GM21529 (cell line): ENCODE results near the gene RBP4.

ENCODE experiments used
- ATAC-seq: cut with Tn5 transposase; IDR thresholded peaks from one replicate; pipeline ENCODE4 v1.9.1; 2021; ENCODE audit not compliant: unreplicated experiment

The RBP4 gene

DNA sequence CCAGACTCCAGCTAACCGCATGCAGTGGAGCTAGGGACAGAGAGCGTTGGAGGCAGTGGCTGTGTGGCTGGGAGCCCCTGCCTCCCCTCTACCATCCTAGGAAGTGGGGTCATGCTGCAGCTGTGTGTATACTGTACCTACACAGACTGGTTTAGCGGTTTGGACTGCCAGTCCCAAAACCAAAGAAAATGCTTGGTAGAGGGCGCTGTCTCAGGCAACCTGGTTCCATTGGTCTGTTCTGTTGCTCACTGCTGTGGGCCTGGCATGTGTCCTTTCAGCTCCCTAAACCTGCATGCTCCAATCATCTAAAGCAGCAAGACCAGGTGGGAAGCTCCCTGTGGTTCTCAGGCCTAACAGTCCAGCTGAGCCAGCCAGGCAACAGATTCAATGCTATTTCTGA is 4.5 kb downstream of the RBP4 start:
- no peak for ATAC-seq

DNA sequence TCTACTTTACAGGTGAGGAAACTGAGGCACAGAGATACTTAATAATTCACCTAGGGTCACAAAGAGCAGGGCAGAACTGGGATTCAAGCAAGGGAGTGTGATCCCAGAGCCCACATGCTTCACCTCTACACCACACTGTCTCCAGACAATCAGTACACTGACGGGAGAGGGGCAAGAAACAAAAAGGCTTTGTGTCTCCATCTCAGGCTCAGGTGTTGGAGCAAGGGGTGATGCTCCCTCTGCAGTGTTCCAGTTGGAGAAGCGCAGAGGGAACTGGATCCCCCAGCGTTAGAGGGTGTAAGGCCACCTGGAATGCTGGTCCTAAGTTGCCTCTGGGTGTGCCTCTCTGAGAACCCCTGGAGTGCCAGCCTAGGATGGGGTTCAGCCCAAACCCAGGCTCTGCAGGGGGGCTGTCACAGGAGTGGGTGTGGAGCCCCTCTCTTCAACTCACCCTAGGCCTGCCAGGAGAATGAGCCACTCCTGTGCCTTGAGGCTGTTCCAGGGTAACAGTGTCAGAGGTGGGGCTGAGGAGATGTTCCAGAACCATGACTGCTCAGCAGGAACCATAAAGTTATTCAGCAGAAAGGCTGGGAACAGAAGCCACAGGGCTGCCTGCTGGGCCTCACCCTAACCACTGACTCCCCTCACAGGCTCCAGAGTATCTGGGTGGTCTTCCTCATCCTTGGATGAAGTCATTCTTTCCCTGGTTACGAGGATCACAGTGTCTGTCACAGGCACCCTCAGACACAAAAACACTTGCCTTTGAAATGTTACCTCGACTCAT is 5.5 kb downstream of the RBP4 start:
- no peak for ATAC-seq

DNA sequence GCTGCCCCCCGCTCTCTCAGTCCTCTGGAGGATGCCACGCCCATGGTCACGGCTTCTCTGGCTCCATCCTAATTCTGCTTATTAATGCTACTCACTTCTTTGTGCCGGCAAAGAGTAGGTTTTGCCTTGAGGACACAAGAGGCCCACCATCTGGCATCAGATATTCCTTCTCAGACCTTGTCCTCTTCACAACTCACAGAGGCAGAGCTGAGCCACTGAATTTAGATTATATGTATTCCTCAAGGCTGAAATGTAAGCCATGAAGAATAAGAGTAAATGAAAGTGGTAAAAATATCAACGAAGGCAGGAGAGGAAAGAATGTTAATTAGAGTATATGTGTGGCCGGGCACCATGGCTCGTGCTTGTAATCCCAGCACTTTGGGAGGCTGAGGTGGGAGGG is 6.5 kb downstream of the RBP4 start:
- no peak for ATAC-seq

DNA sequence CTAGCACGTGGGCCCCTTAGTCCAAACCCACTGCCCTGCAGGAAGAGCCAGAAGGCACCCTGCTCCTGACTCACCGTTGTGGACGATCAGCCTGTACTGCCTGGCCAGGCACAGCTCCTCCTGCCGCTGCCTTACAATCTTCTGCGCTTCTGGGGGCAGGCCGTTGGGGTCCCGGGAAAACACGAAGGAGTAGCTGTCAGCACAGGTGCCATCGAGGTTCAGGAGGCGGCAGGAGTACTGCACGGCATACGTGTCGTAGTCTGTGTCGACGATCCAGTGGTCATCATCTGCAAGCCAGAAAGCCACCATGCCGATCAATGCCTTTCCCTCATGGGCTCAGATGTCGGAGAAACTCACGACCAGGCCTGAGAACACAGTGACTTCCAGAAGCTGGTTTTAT is 7.3 kb downstream of the RBP4 start:
- ATAC-seq, result no peak

DNA sequence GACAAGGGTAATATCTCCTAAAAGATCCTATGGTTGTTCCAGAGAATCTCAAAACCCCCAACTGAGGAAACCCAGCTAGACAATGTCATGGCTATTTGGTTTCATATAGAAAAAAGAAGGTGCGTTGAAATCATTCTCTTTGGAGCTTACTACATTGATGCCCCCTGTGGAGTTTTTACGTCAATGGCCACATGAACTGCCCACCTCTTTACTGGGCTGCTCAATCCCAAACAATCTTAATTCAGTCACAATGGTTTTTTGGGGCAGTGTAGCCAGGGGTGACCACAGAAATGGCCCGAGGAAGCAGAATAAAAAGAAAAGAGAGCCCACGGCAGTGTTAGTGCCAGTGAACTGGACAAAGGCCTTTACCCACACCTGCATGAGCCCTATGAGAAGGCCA is 7.8 kb downstream of the RBP4 start:
- no peak for ATAC-seq

DNA sequence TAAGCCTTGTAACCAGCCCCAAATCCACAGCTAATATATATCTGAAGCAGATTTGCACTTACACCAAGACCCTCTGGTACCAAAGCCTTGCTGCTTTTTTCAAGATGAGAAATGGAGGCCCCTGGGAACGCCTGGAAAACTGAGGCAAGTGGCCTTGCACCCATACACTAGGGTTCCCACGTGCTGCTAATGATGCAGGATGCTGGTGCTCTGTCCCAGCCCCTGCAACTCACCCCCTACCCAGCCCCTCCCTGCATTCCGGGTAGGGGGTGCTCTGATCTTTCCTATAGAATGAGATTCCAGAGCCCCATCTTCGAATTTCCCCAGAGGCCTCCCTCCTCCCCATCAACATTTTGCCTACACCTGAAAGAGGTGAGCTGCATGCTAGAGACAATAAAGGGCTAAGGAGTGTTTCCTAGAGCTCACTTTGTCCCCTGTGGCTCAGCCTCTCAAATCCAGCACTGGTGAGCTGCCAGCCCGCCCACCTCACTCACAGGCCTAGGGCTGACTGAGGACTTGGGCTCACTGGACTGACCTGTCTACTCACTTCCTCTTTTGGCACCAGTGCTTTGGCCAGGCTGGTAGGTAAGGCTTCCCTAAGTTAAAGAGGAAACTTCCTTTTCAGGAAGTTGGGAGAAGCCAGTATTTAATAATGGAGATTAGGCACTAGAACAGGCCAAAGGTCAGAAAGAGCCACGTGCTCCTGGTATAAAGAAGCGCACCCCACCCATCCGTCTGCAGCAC is 9.8 kb downstream of the RBP4 start:
- no peak for ATAC-seq

DNA sequence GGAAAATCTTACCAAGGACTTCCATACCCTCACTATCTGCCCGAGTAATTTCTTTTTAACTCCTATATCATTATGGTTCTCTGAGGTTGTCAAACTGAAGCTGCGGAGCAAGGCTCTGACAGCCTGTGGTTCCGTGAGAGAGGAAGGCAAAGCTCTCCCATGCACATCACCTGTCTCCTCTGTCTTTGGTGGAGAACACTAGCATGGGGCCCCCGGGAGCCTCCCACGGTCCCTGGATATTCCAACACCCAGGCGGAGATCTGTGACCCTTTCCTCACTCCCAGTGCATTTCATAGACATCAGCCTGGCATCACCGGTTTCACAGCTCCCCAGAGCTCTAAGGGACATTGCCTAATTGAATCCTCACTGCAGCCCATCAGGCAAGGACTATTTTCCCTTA is 10.4 kb downstream of the RBP4 start:
- ATAC-seq, result no peak

DNA sequence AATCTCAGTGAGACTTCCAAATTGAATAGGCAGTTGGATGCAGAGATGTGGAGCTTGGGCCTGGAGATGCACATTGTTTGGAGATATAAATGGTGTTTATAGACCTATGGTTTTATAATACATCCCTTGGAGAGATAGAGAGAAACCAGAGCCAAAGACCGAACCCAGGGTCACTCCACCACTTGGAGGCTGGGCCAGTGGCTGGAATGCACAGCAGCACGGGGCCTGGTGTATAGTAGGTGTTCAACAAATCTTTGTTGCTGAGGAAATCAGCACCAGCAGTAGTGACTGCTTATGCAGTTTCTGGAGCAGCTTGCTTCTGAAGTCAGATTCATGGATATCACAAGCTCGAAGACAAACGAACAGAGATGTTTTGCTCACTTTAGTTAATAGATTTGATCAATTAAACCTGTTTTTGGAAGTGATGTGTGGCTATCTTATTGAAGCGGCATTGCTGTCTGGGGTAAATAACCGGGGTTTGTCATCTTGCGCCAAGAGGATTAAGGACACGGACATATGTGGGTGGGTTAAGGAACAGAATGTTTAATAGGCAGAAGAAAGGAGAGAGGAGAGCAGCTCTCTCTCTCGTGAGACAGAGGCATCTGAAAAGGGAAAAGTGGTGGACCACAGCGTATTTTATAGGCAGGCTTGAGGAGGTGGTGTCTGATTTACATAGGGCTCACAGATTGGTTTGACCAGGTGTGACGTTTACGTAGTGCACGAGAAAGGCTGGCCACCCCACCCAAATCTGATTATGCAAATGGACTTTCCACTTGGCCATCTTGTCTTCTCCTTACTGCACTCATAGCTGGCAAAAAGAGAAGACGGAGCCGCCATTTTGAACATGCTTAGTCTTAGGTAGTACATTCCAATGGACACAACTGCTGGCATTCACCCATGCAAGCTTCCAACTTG is 11.1 kb downstream of the RBP4 start:
- ATAC-seq, result no peak

DNA sequence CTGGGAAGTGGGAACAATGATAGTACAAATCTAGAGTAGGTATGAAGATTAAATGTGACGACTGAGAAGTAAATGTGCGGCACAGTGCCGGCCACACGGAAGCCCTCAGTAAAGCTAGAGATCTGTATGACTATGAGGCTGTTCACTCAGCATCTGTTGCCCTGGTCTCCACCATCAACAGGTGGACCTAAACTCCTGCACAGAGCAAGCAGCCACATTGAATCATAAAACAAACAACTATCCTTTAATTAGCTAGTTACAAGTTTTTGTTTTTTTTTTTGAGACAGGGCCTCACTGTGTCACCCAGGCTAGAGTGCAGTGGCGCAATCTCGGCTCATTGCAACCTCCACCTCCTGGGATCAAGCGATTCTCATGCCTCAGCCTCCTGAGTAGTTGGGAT is 16.6 kb downstream of the RBP4 start:
- no peak for ATAC-seq

DNA sequence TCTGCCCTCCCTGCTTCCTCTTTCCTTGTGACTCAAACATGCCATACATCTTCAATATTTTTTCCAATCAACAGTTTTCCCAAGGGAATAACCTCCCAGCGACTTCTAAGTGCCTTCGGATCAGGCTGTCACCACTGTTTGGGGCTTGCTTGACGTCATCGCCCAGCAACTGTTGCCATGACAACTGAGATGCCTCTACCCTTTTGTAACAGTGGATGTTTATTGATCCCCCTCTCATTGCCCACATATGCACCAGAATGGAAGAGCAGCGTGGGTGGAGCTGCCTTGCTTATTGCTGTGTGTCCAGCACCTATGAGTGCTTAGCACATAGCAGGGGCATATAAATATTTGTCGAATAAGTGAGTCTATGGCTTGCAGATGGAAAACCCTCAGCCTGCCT is 20.2 kb downstream of the RBP4 start:
- ATAC-seq, result no peak

DNA sequence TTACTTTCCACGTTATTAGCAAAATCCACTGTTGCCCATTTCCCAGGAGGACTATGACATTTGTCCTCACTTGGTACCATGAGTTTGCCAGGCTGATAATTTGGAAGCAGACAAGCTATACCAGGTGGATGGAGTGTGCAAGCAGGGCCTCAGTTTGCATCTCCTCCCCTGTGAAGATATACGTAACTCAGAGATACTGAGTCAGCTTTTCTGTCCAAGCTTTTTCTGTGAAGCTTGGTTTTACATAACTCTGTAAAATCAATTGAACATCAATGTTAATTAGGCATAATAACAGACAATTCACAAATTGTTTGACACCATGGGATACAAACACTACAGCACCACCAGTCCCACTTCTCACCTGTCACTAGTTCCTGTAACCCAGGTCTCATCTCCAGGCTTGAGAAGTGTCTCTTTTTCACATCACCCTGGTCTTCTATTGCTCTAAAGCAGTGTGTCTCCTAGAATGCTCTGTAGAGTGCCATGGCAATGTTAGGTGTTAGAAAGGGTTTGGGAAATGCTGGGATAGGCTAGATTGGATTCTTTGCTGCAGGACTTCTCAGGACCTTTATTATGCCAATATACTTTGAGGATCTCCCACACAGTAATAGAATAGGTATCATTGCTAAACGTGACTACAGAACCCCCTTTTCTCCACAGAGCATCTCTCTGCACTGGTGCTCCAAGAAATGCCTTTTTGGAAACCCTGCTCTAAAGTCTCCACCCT is 20.9 kb downstream of the RBP4 start:
- no peak for ATAC-seq

DNA sequence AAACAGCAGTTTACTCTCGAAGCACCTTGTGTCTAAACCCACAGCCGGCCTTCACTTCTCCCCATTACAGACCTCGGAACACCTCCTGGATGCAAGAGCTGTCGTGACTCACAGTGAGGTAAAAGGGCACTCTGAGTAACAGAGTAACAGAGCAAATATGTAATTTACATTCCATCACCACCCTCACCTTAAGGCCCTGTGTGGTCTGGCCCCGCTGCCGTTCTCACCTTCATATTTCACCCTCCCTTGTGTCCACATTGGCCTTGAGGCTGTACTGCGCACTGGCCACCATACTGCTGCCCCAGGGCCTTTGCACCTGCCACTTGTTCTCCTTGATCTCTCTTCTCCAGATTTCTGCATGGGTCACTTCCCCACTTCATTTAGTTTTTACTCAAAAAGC is 21.9 kb downstream of the RBP4 start:
- no peak for ATAC-seq

DNA sequence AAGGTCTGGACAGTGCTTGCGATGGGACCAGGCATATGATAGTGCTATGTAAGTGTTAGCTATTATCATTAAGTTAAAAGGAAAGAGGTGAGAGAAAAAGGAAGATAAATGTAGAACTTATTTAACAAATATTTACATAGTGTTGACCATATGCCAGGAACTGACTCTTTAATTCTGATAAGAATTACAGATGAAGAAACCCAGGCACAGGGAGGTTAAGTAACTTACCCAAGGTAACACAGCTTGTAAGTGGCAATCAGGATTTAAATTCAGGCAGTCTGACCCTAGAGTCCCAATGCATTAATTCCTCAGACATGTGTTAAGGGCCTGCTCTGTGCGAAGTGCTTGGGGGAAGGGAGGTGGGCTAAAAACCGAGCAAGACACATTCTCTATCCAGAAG is 23.5 kb downstream of the RBP4 start:
- no peak for ATAC-seq

DNA sequence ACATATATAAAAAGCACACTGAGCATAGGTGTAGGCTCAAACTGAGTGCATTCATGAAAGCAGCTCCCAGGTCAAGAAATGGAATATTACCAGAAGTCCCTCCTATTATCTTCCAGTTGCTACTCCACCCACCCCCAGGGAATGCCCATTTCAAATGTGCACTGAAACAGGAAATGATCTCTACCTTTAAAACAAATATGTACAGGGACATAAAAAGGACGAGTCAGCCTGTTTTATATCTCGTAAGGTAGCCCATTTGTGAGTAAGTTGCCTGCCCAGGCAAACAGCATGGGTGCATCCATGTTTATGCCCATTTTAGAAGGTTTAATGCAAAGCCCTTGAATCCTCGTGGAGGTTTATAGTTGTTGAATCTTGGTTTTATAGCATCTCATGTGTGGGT is 24.1 kb downstream of the RBP4 start:
- no peak for ATAC-seq

DNA sequence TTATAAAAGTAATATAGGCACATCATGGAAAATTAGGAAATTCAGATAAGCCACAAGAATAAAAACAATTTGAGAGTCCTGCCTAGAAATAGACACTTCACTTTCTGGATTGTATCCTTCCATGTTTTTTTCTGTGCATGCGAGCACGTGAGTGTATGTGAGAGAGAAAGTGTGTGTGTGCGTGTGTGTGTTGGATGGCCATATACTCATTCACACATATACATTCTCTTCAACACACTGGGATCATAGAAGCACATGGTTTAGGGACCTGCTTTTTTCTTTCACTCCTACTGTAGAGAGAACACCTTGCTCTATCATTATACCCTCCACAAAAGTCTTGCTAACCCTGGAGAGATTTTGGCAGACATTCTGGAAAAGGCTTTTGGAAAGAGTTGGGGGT is 27.1 kb downstream of the RBP4 start:
- ATAC-seq, result no peak

DNA sequence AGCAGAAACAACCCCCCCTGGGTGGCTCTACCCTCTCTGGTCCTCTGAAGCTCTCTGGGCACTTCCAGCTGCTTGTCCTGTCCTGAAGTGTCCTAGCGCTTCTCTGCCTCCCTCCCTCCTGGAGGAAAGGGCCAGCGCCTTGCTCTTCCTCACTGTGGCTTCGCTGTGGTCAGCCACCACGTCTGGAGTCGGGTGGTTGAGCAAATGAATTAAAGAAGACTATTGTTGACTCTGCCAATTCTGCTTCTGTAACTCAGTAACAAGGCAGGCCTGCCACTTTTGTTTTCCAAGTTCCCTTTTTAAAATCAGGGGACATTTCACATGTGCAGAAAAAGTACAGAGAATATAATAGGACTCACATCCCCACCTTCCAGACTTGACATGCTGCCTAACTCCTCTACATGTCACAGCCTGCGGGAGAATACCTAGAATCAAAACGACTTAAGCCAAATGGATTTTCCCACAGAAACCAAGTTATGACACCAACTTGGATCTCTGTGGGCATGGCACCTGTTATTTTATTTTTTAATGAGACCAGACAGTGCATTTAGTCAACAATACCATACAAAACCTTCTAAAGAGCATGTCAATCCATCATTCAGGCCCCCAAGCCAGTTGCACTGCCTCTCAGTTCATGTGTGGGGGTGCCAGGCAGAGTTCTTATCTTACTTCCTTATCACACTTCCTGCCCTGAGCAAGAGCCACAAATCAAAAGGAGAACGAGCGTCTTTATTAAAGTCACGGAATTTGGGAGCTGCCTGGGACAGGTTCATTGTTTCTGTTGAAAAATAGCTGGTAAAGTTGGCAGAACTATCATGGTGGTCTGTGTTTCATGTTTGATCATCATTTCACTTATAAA is 27.8 kb downstream of the RBP4 start:
- no peak for ATAC-seq

DNA sequence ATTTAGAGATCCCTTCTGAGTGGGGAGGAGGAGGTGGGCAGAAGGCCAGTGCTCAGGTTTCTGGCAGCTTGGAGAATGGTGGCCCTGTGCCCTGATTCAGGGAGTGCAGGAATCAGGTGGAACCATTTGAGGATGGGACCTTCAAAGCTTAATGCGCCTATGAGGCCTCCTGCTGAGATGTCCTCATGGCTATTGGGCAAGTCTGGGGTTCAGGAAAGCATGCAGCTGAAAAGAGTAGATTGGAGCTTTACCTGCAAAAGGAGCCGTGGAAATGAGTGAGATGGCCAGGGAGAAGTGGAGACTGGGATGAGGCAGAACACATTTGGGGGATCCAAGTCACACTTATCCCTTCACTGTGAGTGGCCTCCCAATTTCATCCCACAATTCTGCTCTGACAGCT is 28.4 kb downstream of the RBP4 start:
- no peak for ATAC-seq

DNA sequence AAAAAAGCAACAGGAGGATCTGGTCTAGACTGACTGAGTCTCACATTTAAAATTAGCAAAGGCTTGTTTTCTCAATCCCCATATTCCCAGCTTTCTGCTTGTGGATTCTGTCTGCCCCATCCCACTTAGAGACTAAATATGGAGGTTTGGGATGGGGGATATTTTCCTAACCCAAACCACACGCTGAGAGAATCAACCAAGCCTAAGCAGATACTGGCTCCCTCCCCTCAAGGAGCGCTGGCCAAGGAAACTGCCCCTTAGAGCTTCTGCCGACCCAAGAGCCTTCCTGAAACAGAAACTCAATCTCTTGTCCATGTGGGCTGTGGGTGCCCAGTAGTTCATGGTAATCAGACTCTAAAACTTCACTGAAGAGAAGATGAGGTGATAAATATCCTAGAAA is 30.7 kb downstream of the RBP4 start:
- ATAC-seq, result no peak

DNA sequence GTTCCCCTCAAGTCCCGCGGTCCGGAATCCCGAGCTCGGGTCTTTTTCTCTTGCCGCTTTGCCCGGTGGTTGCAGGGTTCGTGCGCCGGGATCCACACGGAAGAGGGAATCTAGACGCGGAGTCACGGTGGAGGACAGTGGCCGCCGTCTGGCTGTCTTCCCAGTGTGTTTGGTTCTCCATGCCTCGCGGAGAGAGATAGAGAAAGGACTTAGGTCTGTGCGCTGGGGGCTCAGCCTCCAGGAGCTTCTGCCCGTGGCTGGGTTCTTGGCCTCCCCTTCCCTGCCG is 33.0 kb downstream of the RBP4 start:
- no peak for ATAC-seq
